ENCODE results near the gene CCDC15. TPM values are rescaled to one million over a fixed set of nuclear protein-coding genes. Genes with fewer than 3 reads are reported as not detected.
"Not testable (repeated sequence)": the region's sequence is repeated elsewhere in the genome, so short reads cannot be mapped to it uniquely, and the experiment has no call there.

CCDC15 gene
- total and polyA plus RNA-seq, 4 donors: 2.6 to 4.6 (median 3.7) TPM

DNA sequence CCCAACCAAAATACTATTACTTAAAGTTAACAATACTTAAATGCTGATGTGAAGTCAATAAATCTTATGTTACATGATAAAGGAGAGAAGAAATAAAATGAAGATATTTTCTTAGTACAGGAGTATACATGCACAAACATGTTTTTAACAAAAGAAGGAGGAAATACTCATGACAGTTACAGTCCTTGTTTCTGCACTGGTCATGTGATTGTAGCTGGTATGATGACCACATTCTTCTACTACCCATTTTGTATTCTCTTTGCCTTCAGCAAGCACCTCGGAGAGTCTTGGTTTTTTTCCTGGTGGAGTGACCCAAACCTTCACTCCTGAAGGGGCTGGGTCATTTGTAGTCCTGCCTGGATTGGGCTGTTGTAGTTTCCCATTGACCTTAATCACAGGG is 75.4 kb downstream of the CCDC15 start:
- H3K27ac ChIP-seq (ENCODE audit: low read depth, low read length): not testable (repeated sequence)
- no CpG with 5 or more reads among the region's 1 CpG for WGBS (ENCODE audit: insufficient coverage)

DNA sequence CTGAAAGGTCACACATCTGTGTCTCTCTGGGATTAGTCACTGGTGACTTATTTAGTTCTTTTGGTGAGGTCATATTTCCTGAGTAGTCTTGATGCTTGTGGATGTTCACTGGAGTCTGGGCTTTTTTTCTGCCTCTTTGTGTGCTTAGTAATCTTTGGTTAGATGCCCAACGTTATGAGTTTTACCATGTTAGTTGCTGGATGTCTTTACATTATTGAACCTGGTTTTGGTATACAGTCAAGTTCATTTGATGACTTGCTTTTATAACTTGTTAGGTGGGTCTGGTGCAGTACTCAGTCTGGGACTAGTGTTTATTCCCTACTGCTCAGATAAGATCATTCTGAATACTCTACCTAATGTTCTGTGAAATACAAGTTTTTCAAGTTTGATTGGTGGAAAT is 82.9 kb downstream of the CCDC15 start:
- H3K9me3 ChIP-seq (ENCODE audit: control insufficient read depth, insufficient read depth, low read length): no peaks in the 10 kb centered on the region
- no peaks in the 10 kb centered on the region for H3K27me3 ChIP-seq (ENCODE audit: control insufficient read depth, insufficient read depth, low read length)
- H3K4me3 ChIP-seq (ENCODE audit: low read depth, low read length): no peak overlapping the region
- no CpG with 5 or more reads among the region's 1 CpG for WGBS (ENCODE audit: insufficient coverage)
- DNase-seq (ENCODE audit: low read depth in 4 of 6, low spot score in 6 of 6): no peak
- H3K4me1 ChIP-seq (ENCODE audit: control insufficient read depth, insufficient read depth, low read length): no peaks in the 10 kb centered on the region
- H3K27ac ChIP-seq (ENCODE audit: low read depth, low read length): no peak overlapping the region
- no peaks in the 10 kb centered on the region for H3K36me3 ChIP-seq (ENCODE audit: control insufficient read depth, insufficient read depth, low read length)

More for the DNA sequence above, 75.4 kb downstream of the CCDC15 start:
- not testable (repeated sequence) for H3K9me3 ChIP-seq (ENCODE audit: control insufficient read depth, insufficient read depth, low read length); H3K36me3 ChIP-seq (ENCODE audit: control insufficient read depth, insufficient read depth, low read length); H3K4me3 ChIP-seq (ENCODE audit: low read depth, low read length); DNase-seq (ENCODE audit: low read depth in 4 of 6, low spot score in 6 of 6); H3K4me1 ChIP-seq (ENCODE audit: control insufficient read depth, insufficient read depth, low read length); H3K27me3 ChIP-seq (ENCODE audit: control insufficient read depth, insufficient read depth, low read length)

DNA sequence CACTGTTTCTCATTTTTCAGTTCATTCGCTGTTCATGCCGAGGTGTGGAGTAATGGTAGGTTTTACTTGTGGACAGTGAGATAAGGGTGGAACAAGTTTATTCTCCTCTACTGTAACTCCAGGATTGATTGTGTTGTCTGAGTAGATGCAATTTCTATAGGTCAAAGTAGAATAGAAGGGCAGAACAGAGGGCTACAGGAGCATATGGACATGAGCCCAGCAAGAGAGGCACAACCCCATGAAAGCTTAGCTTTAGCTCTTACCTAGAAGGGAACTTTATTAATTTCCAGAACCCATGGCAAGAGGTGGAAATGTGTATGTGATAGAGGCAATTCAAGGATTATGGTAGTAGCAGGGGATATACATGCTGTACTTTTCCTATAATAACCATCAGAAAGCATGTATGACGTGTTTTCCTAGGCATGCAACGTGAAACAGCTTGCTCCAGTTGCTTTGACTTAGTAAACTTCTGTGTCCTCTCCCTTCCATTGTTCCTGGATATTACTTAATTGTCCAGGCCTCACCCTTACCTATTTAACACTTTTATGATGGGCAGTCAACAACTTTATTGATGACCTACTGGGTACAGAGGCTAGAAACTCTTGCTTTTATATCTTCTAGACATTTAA is 95.3 kb downstream of the CCDC15 start:
- Histone ChIP-seq H3K4me3 (ENCODE audit: low read depth, low read length) (no peak overlapping the region), H3K36me3 (ENCODE audit: control insufficient read depth, insufficient read depth, low read length) (no peaks in the 10 kb centered on the region), H3K4me1 (ENCODE audit: control insufficient read depth, insufficient read depth, low read length) (no peaks in the 10 kb centered on the region), H3K27ac (ENCODE audit: low read depth, low read length) (no peak overlapping the region), H3K9me3 (ENCODE audit: control insufficient read depth, insufficient read depth, low read length) (no peaks in the 10 kb centered on the region), H3K27me3 (ENCODE audit: control insufficient read depth, insufficient read depth, low read length) (no peaks in the 10 kb centered on the region)
- WGBS (ENCODE audit: insufficient coverage): 100% methylated on average over 1 of the region's 4 CpGs
- no peak for DNase-seq (ENCODE audit: low read depth in 4 of 6, low spot score in 6 of 6)

DNA sequence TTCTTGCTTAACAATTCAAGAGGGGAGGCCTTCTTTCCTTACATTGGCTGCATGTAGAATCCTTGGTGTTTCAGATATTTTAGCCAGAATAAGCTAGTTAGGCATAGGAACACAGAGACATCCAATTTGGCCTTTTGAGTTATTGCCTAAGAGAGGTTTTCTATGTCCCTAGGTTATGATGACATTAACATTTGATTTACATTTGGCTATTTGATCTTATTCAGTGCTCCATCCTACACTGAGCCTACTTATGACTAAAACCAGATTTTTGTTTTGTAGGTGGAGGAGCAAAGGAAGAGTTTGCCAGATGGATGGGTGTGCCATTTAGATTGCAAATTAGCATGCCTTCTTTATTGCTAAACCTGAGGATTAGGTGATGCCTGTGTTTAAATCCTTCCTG is 98.0 kb downstream of the CCDC15 start:
- no peak for DNase-seq (ENCODE audit: low read depth in 4 of 6, low spot score in 6 of 6)
- H3K27ac ChIP-seq (ENCODE audit: low read depth, low read length): no peak overlapping the region
- no peaks in the 10 kb centered on the region for H3K36me3 ChIP-seq (ENCODE audit: control insufficient read depth, insufficient read depth, low read length)
- H3K9me3 ChIP-seq (ENCODE audit: control insufficient read depth, insufficient read depth, low read length): no peaks in the 10 kb centered on the region
- H3K4me3 ChIP-seq (ENCODE audit: low read depth, low read length): no peak overlapping the region
- H3K27me3 ChIP-seq (ENCODE audit: control insufficient read depth, insufficient read depth, low read length): no peaks in the 10 kb centered on the region
- no peaks in the 10 kb centered on the region for H3K4me1 ChIP-seq (ENCODE audit: control insufficient read depth, insufficient read depth, low read length)

DNA sequence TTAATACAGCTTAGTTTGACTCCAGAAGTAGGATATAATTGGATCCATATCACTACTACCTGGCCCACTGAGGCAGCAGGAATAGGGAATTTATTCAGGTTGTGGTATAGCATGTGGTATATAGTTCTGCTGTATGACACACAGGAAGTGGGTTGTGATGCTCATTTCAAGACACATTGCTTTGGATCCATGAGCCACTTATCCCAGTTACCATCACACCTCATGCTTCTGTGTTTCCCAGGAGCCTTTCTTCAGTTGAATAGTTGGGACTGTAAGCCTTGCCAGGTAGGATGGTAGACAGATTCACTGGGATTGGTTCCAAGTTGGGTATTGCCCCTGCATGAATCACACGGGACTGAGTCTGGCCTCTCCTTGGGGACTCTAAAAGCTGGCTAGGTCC is 99.2 kb downstream of the CCDC15 start:
- H3K9me3 ChIP-seq (ENCODE audit: control insufficient read depth, insufficient read depth, low read length): no peaks in the 10 kb centered on the region
- H3K4me3 ChIP-seq (ENCODE audit: low read depth, low read length): no peak overlapping the region
- DNase-seq (ENCODE audit: low read depth in 4 of 6, low spot score in 6 of 6): no peak
- 100% methylated on average over 1 of the region's 1 CpG for WGBS (ENCODE audit: insufficient coverage)
- H3K36me3 ChIP-seq (ENCODE audit: control insufficient read depth, insufficient read depth, low read length): no peaks in the 10 kb centered on the region
- no peaks in the 10 kb centered on the region for H3K4me1 ChIP-seq (ENCODE audit: control insufficient read depth, insufficient read depth, low read length)
- H3K27ac ChIP-seq (ENCODE audit: low read depth, low read length): no peak overlapping the region
- H3K27me3 ChIP-seq (ENCODE audit: control insufficient read depth, insufficient read depth, low read length): no peaks in the 10 kb centered on the region

DNA sequence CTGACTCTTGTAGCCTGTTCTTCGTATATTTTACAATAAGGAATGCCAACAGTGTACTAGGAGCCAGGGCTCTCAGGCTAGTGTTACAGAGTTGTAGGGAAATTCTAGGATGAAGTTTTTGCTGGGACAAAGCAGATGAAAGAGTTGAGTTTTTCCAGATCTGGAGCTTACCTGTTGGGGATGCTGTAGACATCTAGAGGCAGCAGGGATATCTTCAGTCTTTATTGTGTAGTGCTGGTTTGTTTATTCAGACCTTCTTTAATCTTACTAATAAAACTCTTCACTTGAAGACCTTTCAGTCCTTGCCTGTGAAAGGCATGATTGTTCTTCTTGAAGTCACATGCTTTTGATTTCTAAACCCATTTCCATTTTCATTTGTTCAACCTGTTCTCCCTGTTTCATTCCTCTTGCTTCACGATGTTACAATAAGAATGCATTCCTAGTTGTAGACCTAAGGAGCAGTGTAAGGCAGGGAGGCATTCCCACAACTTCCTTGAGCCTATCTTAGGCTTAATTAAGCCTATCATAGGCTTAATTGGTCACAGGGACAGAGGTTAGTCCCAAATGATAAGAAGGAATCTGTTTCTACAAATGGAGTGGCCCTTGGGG is 101.2 kb downstream of the CCDC15 start:
- Histone ChIP-seq H3K9me3 (ENCODE audit: control insufficient read depth, insufficient read depth, low read length) (no peaks in the 10 kb centered on the region), H3K36me3 (ENCODE audit: control insufficient read depth, insufficient read depth, low read length) (no peaks in the 10 kb centered on the region), H3K4me1 (ENCODE audit: control insufficient read depth, insufficient read depth, low read length) (no peaks in the 10 kb centered on the region), H3K27me3 (ENCODE audit: control insufficient read depth, insufficient read depth, low read length) (no peaks in the 10 kb centered on the region), H3K27ac (ENCODE audit: low read depth, low read length) (no peak overlapping the region), H3K4me3 (ENCODE audit: low read depth, low read length) (no peak overlapping the region)
- DNase-seq (ENCODE audit: low read depth in 4 of 6, low spot score in 6 of 6): peak in 1 of 6 donors; percentile 22
- no CpG with 5 or more reads among the region's 2 CpGs for WGBS (ENCODE audit: insufficient coverage)

DNA sequence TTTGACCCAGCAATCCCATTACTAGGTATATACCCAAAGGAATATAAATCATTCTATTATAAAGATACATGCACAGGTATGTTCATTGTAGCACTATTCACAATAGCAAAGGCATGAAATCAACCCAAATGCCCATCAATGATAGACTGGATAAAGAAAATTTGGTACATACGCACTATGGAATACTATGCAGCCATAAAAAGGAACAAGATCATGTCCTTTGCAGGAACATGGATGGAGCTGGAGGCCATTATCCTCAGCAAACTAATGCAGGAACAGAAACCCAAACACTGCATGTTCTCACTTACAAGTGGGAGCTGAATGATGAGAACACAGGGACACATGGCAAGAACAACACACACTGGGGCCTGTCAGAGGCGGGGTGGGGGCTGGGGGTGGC is 102.1 kb downstream of the CCDC15 start:
- H3K27ac ChIP-seq (ENCODE audit: low read depth, low read length); H3K27me3 ChIP-seq (ENCODE audit: control insufficient read depth, insufficient read depth, low read length); H3K4me1 ChIP-seq (ENCODE audit: control insufficient read depth, insufficient read depth, low read length); H3K36me3 ChIP-seq (ENCODE audit: control insufficient read depth, insufficient read depth, low read length); H3K4me3 ChIP-seq (ENCODE audit: low read depth, low read length); DNase-seq (ENCODE audit: low read depth in 4 of 6, low spot score in 6 of 6); H3K9me3 ChIP-seq (ENCODE audit: control insufficient read depth, insufficient read depth, low read length): not testable (repeated sequence)
- WGBS (ENCODE audit: insufficient coverage): 100% methylated on average over 1 of the region's 2 CpGs

DNA sequence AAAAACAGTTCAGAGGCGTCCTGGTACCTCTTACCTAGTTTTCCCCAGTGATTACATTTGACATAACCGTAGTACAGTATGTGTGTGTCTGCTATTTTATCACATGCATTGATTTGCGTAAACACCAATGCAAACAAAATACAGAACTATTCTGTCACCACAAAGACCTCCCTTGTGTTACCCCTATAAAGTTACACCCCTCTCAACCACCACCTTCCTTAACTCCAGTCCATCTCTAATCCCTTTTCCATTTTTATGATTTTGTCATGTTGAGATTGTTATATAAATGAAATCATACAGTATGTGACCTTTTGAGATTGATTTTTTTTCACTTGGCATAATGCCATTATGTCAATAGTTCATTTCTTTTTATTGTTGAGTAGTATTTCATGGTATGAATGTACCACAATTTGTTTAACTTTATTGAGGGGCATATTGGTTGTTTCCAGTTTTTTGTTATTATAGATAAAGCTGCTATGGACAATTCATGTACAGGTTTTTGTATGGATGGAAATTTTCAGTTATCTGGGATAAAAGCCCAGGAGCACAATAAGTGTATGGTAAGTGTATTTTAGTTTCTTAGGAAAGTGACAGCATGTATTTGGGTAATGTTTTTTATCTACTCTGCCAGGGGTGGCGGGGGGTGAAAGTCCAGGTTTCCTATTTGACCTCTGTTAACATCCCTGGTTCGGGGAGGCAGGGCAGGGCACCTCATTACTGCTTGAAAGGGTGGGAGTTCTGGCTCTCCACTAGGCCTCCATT is 103.1 kb downstream of the CCDC15 start:
- WGBS (ENCODE audit: insufficient coverage): 100% methylated on average over 1 of the region's 5 CpGs
- DNase-seq (ENCODE audit: low read depth in 4 of 6, low spot score in 6 of 6): no peak
- H3K36me3 ChIP-seq (ENCODE audit: control insufficient read depth, insufficient read depth, low read length): no peaks in the 10 kb centered on the region
- H3K27ac ChIP-seq (ENCODE audit: low read depth, low read length): no peak overlapping the region
- no peak overlapping the region for H3K4me3 ChIP-seq (ENCODE audit: low read depth, low read length)
- H3K9me3 ChIP-seq (ENCODE audit: control insufficient read depth, insufficient read depth, low read length): no peaks in the 10 kb centered on the region
- no peaks in the 10 kb centered on the region for H3K27me3 ChIP-seq (ENCODE audit: control insufficient read depth, insufficient read depth, low read length)
- no peaks in the 10 kb centered on the region for H3K4me1 ChIP-seq (ENCODE audit: control insufficient read depth, insufficient read depth, low read length)

DNA sequence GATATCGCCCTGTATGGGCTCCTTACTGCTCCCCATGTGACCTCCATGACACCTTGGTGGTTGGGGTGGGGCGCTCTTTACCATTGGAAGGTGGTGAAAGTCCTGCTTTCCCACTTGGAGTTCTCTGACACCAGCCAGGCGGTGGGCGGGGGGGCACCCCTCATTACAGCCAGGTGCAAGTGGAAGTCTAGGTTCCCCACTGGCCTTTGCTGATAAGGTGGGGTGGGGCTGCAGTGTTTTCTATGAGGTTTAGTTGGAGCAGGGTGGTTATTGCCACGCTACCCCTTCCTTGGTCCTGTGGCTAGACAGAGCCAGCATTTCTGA is 103.7 kb downstream of the CCDC15 start:
- H3K27ac ChIP-seq (ENCODE audit: low read depth, low read length): no peak overlapping the region
- H3K4me3 ChIP-seq (ENCODE audit: low read depth, low read length): no peak overlapping the region
- H3K9me3 ChIP-seq (ENCODE audit: control insufficient read depth, insufficient read depth, low read length): no peaks in the 10 kb centered on the region
- no peak for DNase-seq (ENCODE audit: low read depth in 4 of 6, low spot score in 6 of 6)
- H3K36me3 ChIP-seq (ENCODE audit: control insufficient read depth, insufficient read depth, low read length): no peaks in the 10 kb centered on the region
- 93% methylated on average over 3 of the region's 5 CpGs for WGBS (ENCODE audit: insufficient coverage)
- peaks cover 3% of the 10 kb centered on the region for H3K4me1 ChIP-seq (ENCODE audit: control insufficient read depth, insufficient read depth, low read length)
- H3K27me3 ChIP-seq (ENCODE audit: control insufficient read depth, insufficient read depth, low read length): peaks cover 4% of the 10 kb centered on the region

DNA sequence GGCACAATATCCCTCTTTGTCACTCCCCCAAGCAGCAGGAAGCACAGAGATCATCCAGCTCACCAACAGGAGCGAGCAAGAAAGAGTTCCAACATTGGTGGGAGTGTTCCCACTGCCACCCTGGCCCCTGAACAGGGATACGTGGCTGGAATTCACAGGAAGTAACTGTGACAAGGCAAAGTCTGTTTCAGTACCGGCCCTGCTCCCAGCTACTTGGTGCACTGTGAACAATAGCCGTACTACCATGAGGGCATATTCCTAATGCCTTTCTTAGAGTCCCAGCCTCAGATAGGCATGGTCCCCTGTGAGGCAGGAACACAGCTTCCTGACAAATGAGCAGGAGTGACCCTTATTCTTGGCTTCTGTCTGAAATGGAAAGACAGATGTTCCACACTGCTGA is 107.3 kb downstream of the CCDC15 start:
- H3K9me3 ChIP-seq (ENCODE audit: control insufficient read depth, insufficient read depth, low read length): no peaks in the 10 kb centered on the region
- 53% methylated on average over 4 of the region's 4 CpGs for WGBS (ENCODE audit: insufficient coverage)
- peak in 1 of 6 donors; percentile 27 for DNase-seq (ENCODE audit: low read depth in 4 of 6, low spot score in 6 of 6)

More for the DNA sequence above, 107.3 kb downstream of the CCDC15 start:
- H3K36me3 ChIP-seq (ENCODE audit: control insufficient read depth, insufficient read depth, low read length): no peaks in the 10 kb centered on the region
- H3K27me3 ChIP-seq (ENCODE audit: control insufficient read depth, insufficient read depth, low read length): peaks cover 26% of the 10 kb centered on the region
- H3K4me1 ChIP-seq (ENCODE audit: control insufficient read depth, insufficient read depth, low read length): peaks cover 18% of the 10 kb centered on the region
- no peak overlapping the region for H3K27ac ChIP-seq (ENCODE audit: low read depth, low read length)
- H3K4me3 ChIP-seq (ENCODE audit: low read depth, low read length): no peak overlapping the region

Data from spinal cord (tissue), 10 donors.